IMR-90 (cell line): ENCODE measurements around the gene LRRC14B. TPM values are rescaled to one million over a fixed set of nuclear protein-coding genes. Genes with fewer than 3 reads are reported as not detected.

Experiments
- ATAC-seq: fragments of 200-7000 bp; cut with Tn5 transposase; 2 replicates; pipeline ENCODE4 v1.9.1; 2020; ENCODE audit warnings: low read depth, mild to moderate bottlenecking, moderate library complexity
- BruUV-seq: library from RNA; stranded (reverse); fragments of 400-500 nt; replicated peaks from 2 replicates; lab custom pipeline; 2021; lab: Mats Ljungman, UMichigan
- CTCF ChIA-PET: fragments of 300-600 bp; formaldehyde crosslinking; extraction: SDS; loops from one replicate; lab custom pipeline; 2021; ENCODE audit warnings: antibody characterized with exemption; lab: Yijun Ruan, JAX
- POLR2A ChIA-PET: fragments of 300-600 bp; sonication (Branson Sonifier 250); formaldehyde crosslinking; loops from one replicate; lab custom pipeline; 2022; ENCODE audit warnings: antibody characterized with exemption; ENCODE audit not compliant: unreplicated experiment; lab: Charles Lee
- DNase-seq: peaks from one replicate; pipeline ENCODE4 v3.0.0; 2013
- H2AFZ ChIP-seq: replicated peaks from 2 replicates; pipeline ENCODE3; 2013; ENCODE audit warnings: low read length, mild to moderate bottlenecking; ENCODE audit not compliant: poor library complexity
- H2AK5ac ChIP-seq: 2 replicates; pipeline ENCODE4 v1.6.1; 2013; ENCODE audit warnings: low read depth, low read length, inconsistent platforms
- H2AK9ac ChIP-seq: replicated peaks from 2 replicates; pipeline ENCODE3; 2013; ENCODE audit warnings: mild to moderate bottlenecking, low read depth, low read length, moderate library complexity; ENCODE audit not compliant: poor library complexity
- H2BK120ac ChIP-seq: 2 replicates; pipeline ENCODE4 v1.6.1; 2013; ENCODE audit warnings: low read depth, low read length, inconsistent platforms
- H2BK15ac ChIP-seq: 3 replicates; pipeline ENCODE4 v1.6.1; 2013; ENCODE audit warnings: low read depth, low read length, inconsistent platforms
- H2BK20ac ChIP-seq: 2 replicates; pipeline ENCODE4 v1.6.1; 2013; ENCODE audit warnings: low read depth, mild to moderate bottlenecking, inconsistent platforms, low read length, moderate library complexity
- H2BK5ac ChIP-seq: 2 replicates; pipeline ENCODE4 v1.6.1; 2013; ENCODE audit warnings: mild to moderate bottlenecking, low read depth, low read length, inconsistent platforms; ENCODE audit not compliant: poor library complexity, severe bottlenecking
- H3K14ac ChIP-seq: replicated peaks from 2 replicates; pipeline ENCODE4 v1.6.1; 2013; ENCODE audit warnings: low read depth, low read length, inconsistent platforms
- H3K18ac ChIP-seq: 2 replicates; pipeline ENCODE4 v1.6.1; 2013; ENCODE audit warnings: low read depth, low read length, control low read depth
- H3K23ac ChIP-seq: 2 replicates; pipeline ENCODE4 v1.6.1; 2013; ENCODE audit warnings: low read depth, low read length, inconsistent platforms
- H3K27ac ChIP-seq: 2 replicates; pipeline ENCODE4 v1.5.1; 2013; ENCODE audit warnings: mild to moderate bottlenecking, control low read depth, low read length; ENCODE audit not compliant: insufficient read depth
- H3K27me3 ChIP-seq: 2 replicates; pipeline ENCODE4 v1.6.1; 2013; ENCODE audit warnings: low read length; ENCODE audit not compliant: control insufficient read depth, insufficient read depth
- H3K36me3 ChIP-seq: 2 replicates; pipeline ENCODE4 v1.6.1; 2013; ENCODE audit warnings: low read length, mixed read lengths; ENCODE audit not compliant: control insufficient read depth, insufficient read depth
- H3K4ac ChIP-seq: 2 replicates; pipeline ENCODE4 v1.6.1; 2013; ENCODE audit warnings: low read depth, low read length, inconsistent platforms
- H3K4me1 ChIP-seq: 2 replicates; pipeline ENCODE4 v1.6.1; 2013; ENCODE audit warnings: low read length, mixed read lengths; ENCODE audit not compliant: control insufficient read depth, insufficient read depth
- H3K4me2 ChIP-seq: 2 replicates; pipeline ENCODE4 v1.6.1; 2013; ENCODE audit warnings: low read depth, mild to moderate bottlenecking, control low read depth, low read length, moderate library complexity
- H3K4me3 ChIP-seq: 2 replicates; pipeline ENCODE4 v1.5.1; 2013; ENCODE audit warnings: low read depth, mild to moderate bottlenecking, control low read depth, low read length, moderate library complexity; ENCODE audit not compliant: insufficient read depth
- H3K56ac ChIP-seq: 2 replicates; pipeline ENCODE4 v1.6.1; 2013; ENCODE audit warnings: low read length, inconsistent platforms; ENCODE audit not compliant: insufficient read depth; ENCODE audit errors: extremely low read depth
- H3K79me1 ChIP-seq, 2 experiments: 2 replicates each; pipeline ENCODE4 v1.6.1; 2013; ENCODE audit warnings: low read length in 2 of 2, inconsistent platforms in 1 of 2, low read depth in 1 of 2
- H3K9ac ChIP-seq: 2 replicates; pipeline ENCODE4 v1.6.1; 2013; ENCODE audit warnings: low read depth, low read length, control low read depth
- H3K9me1 ChIP-seq: 2 replicates; pipeline ENCODE4 v1.6.1; 2013; ENCODE audit warnings: low read length, inconsistent platforms; ENCODE audit not compliant: insufficient read depth
- H3K9me3 ChIP-seq: 2 replicates; pipeline ENCODE4 v1.6.1; 2013; ENCODE audit warnings: low read length; ENCODE audit not compliant: control insufficient read depth, insufficient read depth
- H4K20me1 ChIP-seq: 2 replicates; pipeline ENCODE4 v1.6.1; 2013; ENCODE audit warnings: low read length, inconsistent platforms; ENCODE audit not compliant: insufficient read depth
- H4K5ac ChIP-seq: 2 replicates; pipeline ENCODE4 v1.6.1; 2013; ENCODE audit warnings: mild to moderate bottlenecking, low read depth, low read length, control low read depth
- H4K8ac ChIP-seq, 2 experiments: 2 replicates each; pipeline ENCODE4 v1.6.1; 2013; ENCODE audit warnings: low read depth in 2 of 2, low read length in 2 of 2, control low read depth in 1 of 2, inconsistent platforms in 1 of 2
- H4K91ac ChIP-seq: 2 replicates; pipeline ENCODE4 v1.6.1; 2013; ENCODE audit warnings: low read depth, low read length, inconsistent platforms; ENCODE audit not compliant: insufficient read depth
- BHLHE40 ChIP-seq: fragments of 150-350 bp; IDR thresholded peaks from 2 replicates; pipeline ENCODE4 v1.6.1; 2016; ENCODE audit warnings: mild to moderate bottlenecking, low read depth, low read length
- MAFK ChIP-seq: IDR thresholded peaks from 2 replicates; pipeline ENCODE4 v1.6.1; 2012; ENCODE audit warnings: low read depth, low read length, improper control_type of control experiment
- NFE2L2 ChIP-seq: fragments of 150-350 bp; IDR thresholded peaks from 2 replicates; pipeline ENCODE4 v1.6.1; 2016; ENCODE audit warnings: low read depth, mild to moderate bottlenecking, low read length
- SMC3 ChIP-seq: fragments of 150-350 bp; IDR thresholded peaks from 2 replicates; pipeline ENCODE4 v1.6.1; 2016; ENCODE audit warnings: low read depth, mild to moderate bottlenecking, antibody characterized with exemption, low read length, moderate library complexity
- WGBS, 2 experiments: methylation state at CpG; one replicate each; pipeline versions ENCODE4 v1.1.5 to v1.1.7; 2013; ENCODE audit warnings: missing lambda C conversion rate in 2 of 2; ENCODE audit not compliant: insufficient read length in 1 of 2; ENCODE audit errors: extremely low coverage in 2 of 2; 5-methylcytosine and 5-hydroxymethylcytosine counted together
- dilution Hi-C: fragments of 300-500 bp; cut with HindIII; formaldehyde crosslinking; loops from one replicate; pipeline ENCODE4 v1.14.3; 2018; ENCODE audit warnings: low sequenced_read_pairs; ENCODE audit not compliant: unreplicated experiment
- in situ Hi-C: fragments of 300-500 bp; cut with MboI; formaldehyde crosslinking; loops from 3 replicates; pipeline ENCODE4 v1.14.3; 2019; ENCODE audit warnings: low sequenced_read_pairs, inconsistent platforms, mixed read lengths
- intact Hi-C: fragments of 100-400 bp; cut with micrococcal nuclease; formaldehyde crosslinking; loops from 2 replicates; pipeline ENCODE4 v1.10.0; 2022
- polyA plus RNA-seq, 3 experiments: library from polyadenylated mRNA; depleted of rRNA; stranded (reverse); fragments of >200 nt; gene quantifications; 2 replicates each; pipeline ENCODE4 v1.2.3, GENCODE V29; 2012; ENCODE audit warnings: low replicate concordance in 1 of 3
- total RNA-seq: library from RNA; depleted of rRNA; stranded (reverse); fragments of >200 nt; gene quantifications from 2 replicates; pipeline ENCODE4 v1.2.3, GENCODE V29; 2012

The LRRC14B gene
- total and polyA plus RNA-seq, 2 of the 4 experiments (the other 2 are of a cell fraction), result not detected

DNA sequence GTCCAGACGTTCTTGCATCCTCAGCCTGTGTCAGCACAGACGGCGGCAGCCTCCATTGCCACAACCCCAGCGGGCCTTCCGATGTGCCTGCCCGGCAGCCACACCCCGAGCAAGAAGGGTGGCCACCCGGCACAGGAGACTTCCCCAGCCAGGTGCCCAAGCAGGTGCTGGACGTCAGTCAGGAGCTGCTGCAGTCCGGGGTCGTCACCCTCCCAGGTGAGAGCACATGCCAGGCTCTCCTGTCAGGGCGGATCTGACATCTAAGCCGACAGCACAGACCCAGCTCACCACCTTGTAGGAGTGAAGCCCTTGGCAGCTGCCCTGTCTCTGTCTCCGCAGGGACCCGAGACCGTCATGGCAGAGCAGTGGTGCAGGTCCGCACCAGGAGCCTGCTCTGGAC, 48.3 kb upstream of the LRRC14B start:
- dilution Hi-C loops, result no loop called here

More for the DNA sequence above, 48.3 kb upstream of the LRRC14B start:
- H2BK20ac ChIP-seq, result no peak overlapping the region
- H3K14ac ChIP-seq, result no peak overlapping the region
- H2AFZ ChIP-seq, result no peak overlapping the region
- H2AK9ac ChIP-seq, result no peak overlapping the region
- no peak overlapping the region for H3K4ac ChIP-seq
- H4K91ac ChIP-seq, result no peak overlapping the region
- H4K5ac ChIP-seq, result no peak overlapping the region
- in situ Hi-C loops, result no loop called here
- intact Hi-C loops, result no loop called here
- no peaks in the 10 kb centered on the region for H3K79me1 ChIP-seq
- no peak overlapping the region for H3K4me3 ChIP-seq
- no peaks in the 10 kb centered on the region for H3K4me1 ChIP-seq
- H4K8ac ChIP-seq, result no peak overlapping the region
- no peaks in the 10 kb centered on the region for H3K36me3 ChIP-seq
- ChIA-PET CTCF (no interaction called here), POLR2A (interaction anchor here (0.5 to 0.6 kb wide), 2 partner anchors 9 to 75 kb away, joined by 4 to 6 read pairs; partner anchors contain the start of gene SDHA)
- no peak overlapping the region for H2BK15ac ChIP-seq
- no peaks in the 10 kb centered on the region for H4K20me1 ChIP-seq
- no peak overlapping the region for H3K9ac ChIP-seq
- BruUV-seq, result no TSS peak
- no peak for TF ChIP-seq NFE2L2
- no peak for TF ChIP-seq SMC3
- no peak for TF ChIP-seq BHLHE40
- TF ChIP-seq MAFK, result no peak
- 87% methylated on average over 8 of the region's 17 CpGs; no CpG with 5 or more reads in 1 of the 2 experiments for WGBS, 2 experiments
- H3K23ac ChIP-seq, result no peak overlapping the region
- no peak overlapping the region for H2BK5ac ChIP-seq
- no peak overlapping the region for H3K56ac ChIP-seq
- no peak overlapping the region for H2AK5ac ChIP-seq
- H3K18ac ChIP-seq, result no peak overlapping the region
- H3K27me3 ChIP-seq, result peaks cover 26% of the 10 kb centered on the region
- no peak overlapping the region for H3K4me2 ChIP-seq
- no peak overlapping the region for H3K27ac ChIP-seq
- DNase-seq (no peak), ATAC-seq (no peak)
- no peak overlapping the region for H2BK120ac ChIP-seq
- peaks cover 9% of the 10 kb centered on the region for H3K9me1 ChIP-seq
- H3K9me3 ChIP-seq, result peaks cover 12% of the 10 kb centered on the region
